Right kidney (tissue), 1 donor: Measurements from ENCODE around the gene CIAO2A.
A peak's percentile ranks its signal among the peaks of the same experiment; 100 is the strongest.
"Not testable (repeated sequence)": the region's sequence is repeated elsewhere in the genome, so short reads cannot be mapped to it uniquely, and the experiment has no call there.

Experiments used
- DNase-seq: peaks from one replicate; pipeline ENCODE4 v3.0.0-alpha.2; 2016

CIAO2A gene

DNA sequence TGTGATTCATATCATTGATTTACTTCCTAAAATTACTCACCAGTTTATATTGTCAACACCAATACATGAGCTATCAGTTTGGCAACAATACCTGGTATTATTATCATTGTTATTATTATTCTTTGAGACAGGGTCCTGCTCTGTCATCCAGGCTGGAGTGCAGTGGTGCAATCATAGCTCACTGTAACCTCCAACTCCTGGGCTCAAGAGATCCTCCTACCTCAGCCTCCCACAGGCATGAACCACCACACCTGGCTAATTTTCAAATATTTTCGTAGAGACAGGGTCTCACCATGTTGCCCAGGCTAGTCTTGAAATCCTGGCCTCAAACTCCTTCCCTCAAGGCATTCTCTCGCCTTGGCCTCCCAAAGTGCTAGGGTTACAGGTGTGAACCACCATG is 20.1 kb downstream of the CIAO2A start:
- DNase-seq = not testable (repeated sequence)

DNA sequence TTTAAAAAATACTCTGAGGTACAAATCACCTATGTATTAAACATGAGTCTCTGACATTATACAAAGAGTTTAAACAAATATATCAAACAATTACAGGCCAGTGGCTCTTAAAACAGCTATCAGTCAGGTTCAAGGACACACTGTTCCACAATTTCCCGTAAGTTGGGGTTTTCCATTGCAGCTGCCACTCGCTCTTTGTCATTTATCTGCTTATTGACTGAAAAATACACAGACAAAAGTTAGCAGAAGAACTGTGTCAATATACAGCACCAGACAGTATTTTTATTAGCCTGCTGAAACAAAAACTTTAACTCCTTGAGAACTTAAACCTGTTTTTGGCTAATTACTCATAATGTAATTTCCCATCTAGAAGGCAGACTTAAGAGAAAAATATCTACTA is 20.8 kb downstream of the CIAO2A start:
- no peak for DNase-seq

DNA sequence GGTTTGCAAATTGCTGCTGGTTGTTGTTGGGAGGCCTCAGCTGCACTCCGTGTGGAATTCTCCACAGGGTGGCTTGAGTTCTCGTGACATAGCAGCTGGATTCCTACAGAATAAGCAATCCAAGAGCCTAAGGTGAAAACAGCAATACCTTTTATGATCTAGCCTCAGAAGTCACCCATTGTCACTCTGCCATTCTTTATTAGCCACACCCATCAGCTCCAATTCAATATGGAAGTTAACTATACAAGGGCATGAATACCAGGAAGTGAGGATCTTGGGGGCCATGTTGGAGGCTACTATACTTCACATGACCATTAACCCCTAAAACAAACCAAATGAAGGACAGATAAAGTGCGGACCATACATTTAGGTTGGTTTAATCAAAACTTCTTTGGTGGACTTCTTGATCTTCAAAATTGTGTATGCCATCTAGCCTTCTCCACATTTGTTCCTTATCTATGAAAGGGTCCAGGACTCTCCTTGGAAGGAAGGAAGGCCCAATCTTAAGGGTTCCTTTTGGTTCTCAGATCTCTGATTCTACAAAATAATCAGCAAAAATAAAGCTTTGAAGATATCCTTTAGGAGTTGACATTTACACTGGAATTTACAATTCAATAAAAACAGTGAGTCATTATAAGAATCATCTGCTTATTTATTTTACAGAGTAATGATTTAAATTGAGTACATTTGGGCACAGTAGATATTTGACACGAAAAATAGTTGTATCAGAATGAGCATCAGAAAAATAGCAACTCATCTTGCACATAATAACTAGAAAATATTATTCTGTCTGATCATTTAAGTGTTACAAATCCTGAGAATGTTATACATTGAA is 21.5 kb downstream of the CIAO2A start:
- DNase-seq = no peak

DNA sequence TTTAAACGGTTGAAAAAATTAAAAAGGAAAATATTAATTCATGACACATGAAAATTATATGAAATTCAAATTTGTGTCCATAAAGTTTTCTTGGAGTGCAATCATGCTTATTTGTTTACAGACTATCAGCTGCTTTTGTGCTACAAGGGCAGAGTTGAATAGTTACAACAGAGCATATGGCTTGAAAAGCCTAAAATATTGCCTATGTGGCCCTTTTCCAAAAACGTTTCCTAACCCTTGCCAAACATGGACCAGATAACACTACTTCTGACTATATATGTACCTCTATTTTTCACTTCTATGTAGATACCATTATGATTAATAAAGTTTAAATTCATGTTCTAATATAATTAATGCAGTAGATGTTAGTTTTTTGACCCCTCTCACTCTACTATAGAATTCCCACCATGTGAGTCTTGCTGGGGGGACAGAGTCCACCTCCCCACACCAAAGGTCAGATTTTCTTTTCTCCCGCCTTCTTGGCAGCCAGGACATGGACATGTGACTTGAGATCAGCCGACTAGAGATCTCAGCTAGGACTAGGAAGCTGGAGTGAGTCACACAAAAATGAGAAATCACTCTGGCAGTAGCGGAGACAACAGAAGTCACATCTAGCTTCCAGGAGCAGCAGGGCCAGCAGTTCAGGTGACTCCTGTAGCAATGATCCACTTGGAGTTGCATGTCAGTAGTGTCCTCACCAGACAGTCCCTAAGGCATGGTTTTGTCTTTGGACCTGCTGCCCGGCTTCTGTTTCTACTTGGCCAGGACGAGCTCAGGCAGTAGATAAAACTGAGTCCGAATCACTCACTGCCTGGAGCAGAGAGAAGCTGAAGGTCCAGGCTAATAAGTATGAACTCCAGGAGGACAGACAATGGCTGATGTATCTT is 22.4 kb downstream of the CIAO2A start:
- no peak for DNase-seq

DNA sequence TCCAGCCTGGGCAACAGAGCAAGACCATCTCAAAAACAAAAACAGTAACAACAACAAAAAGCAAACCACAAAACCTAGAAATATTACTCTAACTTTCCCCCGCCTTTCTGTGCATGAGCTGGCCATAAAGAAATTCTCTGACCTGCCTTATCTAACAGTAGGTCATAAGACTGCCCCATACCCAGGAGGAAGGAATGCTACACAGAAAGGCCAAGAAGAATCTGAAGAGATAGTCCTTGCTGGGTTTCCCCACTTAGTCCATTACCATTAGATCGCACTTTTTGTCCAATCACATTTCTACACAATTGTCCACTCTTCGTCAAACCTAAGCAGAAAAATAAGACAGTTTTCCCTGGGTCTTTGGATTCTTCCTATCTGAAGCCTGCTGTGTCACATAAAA is 23.5 kb downstream of the CIAO2A start:
- no peak for DNase-seq

GRCh38 chr15:64068133-64068532 is 25.5 kb downstream of the CIAO2A start:
- DNase-seq = no peak

- peak; percentile 65 for DNase-seq
Measured at GRCh38 chr15:64067564-64068030, 26.0 kb downstream of the CIAO2A start.

DNA sequence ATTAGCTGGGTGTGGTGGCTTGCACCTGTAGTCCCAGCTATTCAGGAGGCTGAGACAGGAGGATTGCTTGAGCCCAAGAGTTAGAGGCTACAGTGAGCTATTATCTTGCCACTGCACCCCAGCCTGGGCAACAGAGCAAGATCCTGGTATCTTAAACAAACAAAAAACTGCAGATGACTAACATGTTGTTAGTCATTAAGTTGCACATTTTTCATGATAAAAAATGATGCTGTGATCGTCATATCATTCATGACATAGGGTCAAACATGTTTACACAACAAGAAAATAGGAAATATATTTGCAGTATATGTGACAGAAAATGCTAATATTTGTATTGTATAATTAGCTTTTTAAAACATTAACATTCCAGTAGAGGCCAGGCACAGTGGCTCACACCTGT is 27.2 kb downstream of the CIAO2A start:
- DNase-seq = no peak

- no peak for DNase-seq
Measured at GRCh38 chr15:64060716-64061115, 32.9 kb downstream of the CIAO2A start.

GRCh38 chr15:64059104-64059503 is 34.5 kb downstream of the CIAO2A start:
- not testable (repeated sequence) for DNase-seq

DNA sequence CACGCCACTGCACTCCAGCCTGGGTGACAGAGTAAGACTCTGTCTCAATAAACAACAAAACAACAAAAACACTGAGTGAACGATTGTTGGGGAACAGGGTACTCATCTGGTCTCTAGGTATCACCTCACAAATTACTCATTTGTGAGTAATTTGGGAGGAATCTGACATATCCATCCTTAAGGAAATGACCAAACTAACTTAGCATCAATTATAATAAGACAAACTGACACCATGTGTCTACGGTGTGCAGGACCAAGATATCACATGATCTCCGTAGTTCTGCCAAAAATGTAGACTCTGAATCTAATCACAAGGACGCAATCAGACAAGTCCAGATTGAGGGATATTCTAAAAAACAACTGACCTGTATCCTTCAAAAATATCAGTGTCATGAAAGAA is 35.4 kb downstream of the CIAO2A start:
- no peak for DNase-seq

DNA sequence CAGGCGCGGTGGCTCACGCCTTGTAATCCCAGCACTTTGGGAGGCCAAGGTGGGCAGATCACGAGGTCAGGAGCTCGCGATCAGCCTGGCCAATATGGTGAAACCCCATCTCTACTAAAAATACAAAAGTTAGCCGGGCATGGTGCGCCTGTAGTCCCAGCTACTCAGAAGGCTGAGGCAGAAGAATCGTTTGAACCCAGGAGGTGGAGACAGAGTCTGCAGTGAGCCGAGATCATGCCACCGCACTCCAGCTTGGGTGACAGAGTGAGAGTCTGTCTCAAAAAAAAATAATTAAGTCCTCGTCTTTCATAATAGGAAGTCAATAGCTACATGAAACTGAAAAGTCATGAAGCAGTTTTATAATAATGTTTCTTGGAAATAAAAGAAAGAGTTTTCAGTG is 40.0 kb downstream of the CIAO2A start:
- not testable (repeated sequence) for DNase-seq

- DNase-seq = no peak
Measured at GRCh38 chr15:64052925-64053491, 40.6 kb downstream of the CIAO2A start.

DNA sequence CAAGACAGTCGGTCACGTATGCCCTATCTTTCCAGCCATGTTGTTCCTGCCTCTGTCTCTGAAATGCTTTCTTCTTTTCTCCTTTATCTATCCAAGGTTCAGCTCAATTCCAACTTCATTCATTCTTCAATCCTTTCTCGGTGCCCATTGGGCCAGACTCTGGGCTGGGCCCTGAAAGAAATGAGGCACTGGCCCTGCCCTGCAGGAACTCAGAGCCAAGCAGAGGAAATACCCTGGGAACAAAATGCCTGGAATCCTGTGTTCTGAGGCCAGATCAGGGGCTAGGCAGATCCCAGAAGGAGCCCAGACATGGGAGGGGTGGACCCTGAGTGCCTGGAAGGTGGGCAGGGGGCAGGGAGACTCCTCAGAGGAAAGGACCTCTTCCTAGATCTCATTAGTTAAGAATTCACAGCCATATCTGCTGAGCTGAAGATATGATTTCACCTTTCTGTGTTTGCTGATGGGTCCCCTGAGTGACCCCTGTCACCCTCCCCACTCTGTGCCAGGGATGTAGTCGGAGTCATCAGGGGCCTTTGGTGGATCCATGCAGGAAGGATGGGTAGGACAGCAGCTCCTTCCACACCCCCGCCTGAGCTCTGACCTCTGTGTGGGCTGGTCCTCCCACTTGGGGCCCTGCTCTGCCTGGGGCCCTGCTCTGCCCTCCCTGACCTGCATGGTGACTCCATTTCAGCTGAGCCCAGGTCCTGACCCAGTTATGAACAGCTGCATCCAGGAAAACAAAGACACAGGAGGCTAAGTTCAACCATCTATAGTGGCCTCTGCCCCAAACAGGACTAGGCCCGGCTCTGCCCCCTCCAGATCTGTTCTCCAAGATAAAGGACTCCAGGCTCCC is 42.0 kb downstream of the CIAO2A start:
- DNase-seq = no peak

GRCh38 chr15:64051093-64051402 is 42.6 kb downstream of the CIAO2A start:
- DNase-seq = no peak

DNA sequence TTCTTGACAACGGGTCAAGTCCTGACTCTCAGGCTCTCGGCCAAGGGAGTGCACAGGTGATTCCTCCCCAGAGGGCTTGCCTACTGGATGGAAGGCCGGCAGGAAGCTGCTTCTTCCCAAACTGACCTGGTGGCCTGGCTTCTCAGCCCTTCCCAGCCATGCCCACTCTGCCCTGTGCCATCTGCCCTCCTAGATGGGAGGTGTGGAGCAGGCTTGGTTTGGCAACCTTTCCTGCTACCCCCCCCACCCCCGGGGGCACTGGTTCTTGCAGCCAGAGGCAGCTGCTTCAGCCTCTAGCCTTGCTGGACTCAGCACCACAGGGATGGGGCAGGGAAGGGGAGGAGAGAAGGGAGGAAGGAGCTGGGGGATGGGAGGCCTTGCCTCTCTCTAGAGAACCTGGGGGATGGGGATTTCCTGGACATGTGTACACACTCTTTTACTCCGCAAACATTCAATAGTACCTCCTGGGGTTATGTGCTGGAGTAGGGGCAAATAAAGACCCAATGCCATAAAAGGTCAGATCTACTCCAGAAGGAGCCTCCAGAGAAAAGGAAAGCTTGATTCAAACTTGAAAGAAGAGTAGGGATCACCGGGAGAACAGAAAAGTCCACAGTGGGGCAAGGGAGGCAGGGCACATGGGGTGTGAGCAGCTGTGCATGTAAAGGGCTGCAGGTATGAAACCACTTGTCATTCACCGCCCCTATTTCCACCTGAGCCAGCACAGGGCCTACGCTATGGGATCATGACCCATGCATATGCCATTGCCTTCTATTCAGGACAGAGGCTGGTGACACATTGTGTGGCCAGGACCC is 43.2 kb downstream of the CIAO2A start:
- no peak for DNase-seq

DNA sequence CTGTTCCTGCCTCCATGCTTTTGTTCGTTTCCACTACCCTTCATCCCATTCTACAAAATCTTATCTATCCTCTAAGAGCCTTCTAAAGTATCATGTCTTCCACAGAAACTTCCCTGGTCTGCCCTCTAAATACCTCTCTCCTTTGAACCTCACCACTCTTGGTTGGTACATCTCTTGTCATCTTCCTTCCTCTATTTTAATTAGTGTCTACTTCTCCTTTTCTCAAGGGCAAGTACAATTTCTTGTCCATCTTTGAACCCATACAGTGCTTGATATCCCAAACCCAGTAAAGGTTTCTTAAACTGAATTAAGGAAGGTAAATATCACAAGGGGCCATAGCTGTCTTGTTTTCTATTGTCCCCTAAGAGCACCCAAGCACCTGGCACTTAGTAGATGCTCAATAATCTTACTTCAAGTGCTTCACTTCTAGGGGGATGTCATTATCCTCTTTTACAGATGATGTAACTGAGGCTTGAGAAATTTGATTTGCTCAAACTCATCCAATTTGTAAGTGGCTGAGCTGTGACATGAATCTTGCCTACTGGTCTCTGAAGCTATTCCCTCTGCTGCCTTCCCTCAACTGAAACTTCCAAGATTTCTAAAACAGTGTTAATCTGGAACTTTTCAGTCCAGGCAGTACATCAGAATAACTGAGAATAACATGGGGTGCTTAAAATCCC is 44.7 kb downstream of the CIAO2A start:
- no peak for DNase-seq

GRCh38 chr15:64046421-64047153 is 47.1 kb downstream of the CIAO2A start, which contains the start of gene DAPK2:
Gene DAPK2 (minus strand): TSS chr15:64046485. CDS start chr15:64040261, 6,224 bp downstream.
- DNase-seq = peak; percentile 77

DNA sequence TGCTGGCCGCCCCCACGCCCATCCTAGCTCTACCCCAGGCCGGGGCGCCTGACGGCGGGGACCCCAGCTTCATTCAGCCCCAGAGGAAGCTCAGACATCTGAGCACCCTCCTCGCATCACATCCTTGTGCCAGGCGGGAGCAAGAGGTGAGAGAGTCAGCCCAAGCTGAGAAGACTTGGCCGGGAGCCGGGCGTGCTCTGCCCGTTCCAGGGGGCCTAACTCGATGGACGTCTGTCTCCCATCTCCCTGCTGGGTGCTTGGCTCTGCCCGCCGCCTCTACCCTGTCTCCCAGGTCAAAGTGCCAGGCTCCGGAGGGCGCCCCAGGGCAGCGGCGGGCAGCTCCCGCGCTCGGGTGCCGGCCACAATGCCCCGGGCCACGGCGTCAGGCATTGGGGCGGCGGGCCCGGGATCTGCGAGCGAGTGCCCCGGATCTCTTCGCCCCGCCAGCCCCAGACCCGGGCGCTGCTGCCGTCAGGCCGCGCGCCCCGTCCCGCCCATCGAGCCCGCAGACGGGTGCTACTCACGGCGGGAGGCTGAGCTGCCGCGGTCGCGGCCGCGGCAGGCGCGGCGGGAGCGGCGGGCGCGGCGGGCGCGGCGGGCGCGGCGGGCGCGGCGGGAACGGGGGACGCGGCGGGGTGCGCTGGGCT is 47.7 kb downstream of the CIAO2A start:
- peak; percentile 63 for DNase-seq
